HG02973 (cell line): ENCODE results near the gene A1BG.
"Not testable (repeated sequence)": the region's sequence is repeated elsewhere in the genome, so short reads cannot be mapped to it uniquely, and the experiment has no call there.

Experiments used
- ATAC-seq: cut with Tn5 transposase; IDR thresholded peaks from one replicate; pipeline ENCODE4 v1.9.1; 2021; ENCODE audit warnings: moderate library complexity; ENCODE audit not compliant: unreplicated experiment

The A1BG gene

GRCh38 chr19:58338825-58339558 is 14.3 kb downstream of the A1BG start:
- ATAC-seq, result no peak

- no peak for ATAC-seq
These were observed 15.0 kb downstream of the A1BG start for GRCh38 chr19:58338336-58338735.

- no peak for ATAC-seq
These were observed 16.5 kb downstream of the A1BG start for GRCh38 chr19:58336820-58337219.

- ATAC-seq, result no peak
These were observed 17.1 kb downstream of the A1BG start for GRCh38 chr19:58336216-58336615.

GRCh38 chr19:58335630-58336029 is 17.7 kb downstream of the A1BG start:
- ATAC-seq, result no peak

- ATAC-seq, result no peak
These were observed 18.5 kb downstream of the A1BG start for GRCh38 chr19:58334691-58335249.

- ATAC-seq, result no peak
These were observed 20.6 kb downstream of the A1BG start for GRCh38 chr19:58332697-58333096.

GRCh38 chr19:58330458-58330857 is 22.8 kb downstream of the A1BG start:
- no peak for ATAC-seq

GRCh38 chr19:58328999-58329398 is 24.3 kb downstream of the A1BG start:
- ATAC-seq, result no peak

GRCh38 chr19:58326914-58327726 is 26.2 kb downstream of the A1BG start, which contains the start of gene ZSCAN22:
Gene ZSCAN22, plus strand, starts transcription at chr19:58326994. Its CDS starts 7,809 bp downstream, at chr19:58334803.
- ATAC-seq, result peak; percentile 80

- ATAC-seq, result no peak
These were observed 26.8 kb downstream of the A1BG start for GRCh38 chr19:58326501-58326913.

GRCh38 chr19:58325311-58326022 is 27.8 kb downstream of the A1BG start:
- ATAC-seq, result no peak

GRCh38 chr19:58319241-58319640 is 34.1 kb downstream of the A1BG start:
- no peak for ATAC-seq

- ATAC-seq, result no peak
These were observed 35.0 kb downstream of the A1BG start for GRCh38 chr19:58318297-58318696.

GRCh38 chr19:58317476-58318072 is 35.7 kb downstream of the A1BG start:
- no peak for ATAC-seq

- ATAC-seq, result no peak
These were observed 37.7 kb downstream of the A1BG start for GRCh38 chr19:58315580-58315979.

GRCh38 chr19:58311345-58311865 is 41.9 kb downstream of the A1BG start:
- ATAC-seq, result no peak

- not testable (repeated sequence) for ATAC-seq
These were observed 42.6 kb downstream of the A1BG start for GRCh38 chr19:58310685-58311084.

- ATAC-seq, result no peak
These were observed 45.6 kb downstream of the A1BG start for GRCh38 chr19:58307736-58308135.

- ATAC-seq, result no peak
These were observed 47.4 kb downstream of the A1BG start for GRCh38 chr19:58305932-58306323.
